ENCODE results near the gene BAZ1B. TPM values are rescaled to one million over a fixed set of nuclear protein-coding genes. Genes with fewer than 3 reads are reported as not detected.
"Not testable (repeated sequence)": the region's sequence is repeated elsewhere in the genome, so short reads cannot be mapped to it uniquely, and the experiment has no call there.

BAZ1B gene
- 10 to 100 TPM; 90.5 to 93.0 TPM for total RNA-seq

- Mint-ChIP-seq H3K4me3 (peak within 1 kb of the TSS; percentile 95), H3K27me3 (no peaks in the 10 kb centered on the region), H3K36me3 (peaks cover 28% of the 10 kb centered on the region), H3K27ac (peak within 1 kb of the TSS; percentile 99), H3K9me3 (no peaks in the 10 kb centered on the region), H3K4me1 (peaks cover 54% of the 10 kb centered on the region)
- peak; percentile 88 for ATAC-seq (ENCODE audit: low read depth)
- POLR2A ChIA-PET: interaction anchor here (0.6 to 4.9 kb wide), 12 partner anchors 10 to 216 kb away, joined by 3 to 30 read pairs (median 6); partner anchors contain the start of genes ABHD11, BCL7B and TBL2
- DNase-seq: peak; percentile 94
Observed at GRCh38 chr7:73522105-73522872, at the start of gene BAZ1B. Gene BAZ1B (minus strand): TSS chr7:73522293. CDS start chr7:73521933, 360 bp downstream.

DNA sequence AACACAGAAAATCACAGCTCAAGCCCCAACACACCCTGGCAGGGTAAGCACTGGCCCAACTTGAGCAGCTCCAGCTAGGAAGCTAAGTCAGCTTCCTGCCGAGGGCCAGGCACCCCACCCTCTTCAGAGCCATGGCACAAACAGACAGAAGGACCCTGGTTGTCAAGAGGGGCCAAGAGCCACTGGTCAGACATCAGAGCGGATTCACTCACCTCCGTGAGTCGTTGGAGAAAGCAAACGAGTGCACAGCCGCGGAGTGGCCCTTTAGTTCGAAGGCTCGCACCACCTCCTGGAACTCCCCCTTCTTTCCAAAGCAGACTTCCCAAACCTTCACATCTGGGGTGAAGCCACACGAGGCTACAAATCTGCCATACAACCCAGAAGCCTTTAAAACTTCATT lies 48.9 kb upstream of the BAZ1B start:
- no peak for DNase-seq
- Mint-ChIP-seq H3K4me1 (peaks cover 23% of the 10 kb centered on the region), H3K27me3 (no peaks in the 10 kb centered on the region), H3K27ac (no peak overlapping the region), H3K4me3 (no peak overlapping the region), H3K36me3 (peaks cover 18% of the 10 kb centered on the region), H3K9me3 (no peaks in the 10 kb centered on the region)
- ATAC-seq (ENCODE audit: low read depth): no peak
- POLR2A ChIA-PET: no interaction called here

DNA sequence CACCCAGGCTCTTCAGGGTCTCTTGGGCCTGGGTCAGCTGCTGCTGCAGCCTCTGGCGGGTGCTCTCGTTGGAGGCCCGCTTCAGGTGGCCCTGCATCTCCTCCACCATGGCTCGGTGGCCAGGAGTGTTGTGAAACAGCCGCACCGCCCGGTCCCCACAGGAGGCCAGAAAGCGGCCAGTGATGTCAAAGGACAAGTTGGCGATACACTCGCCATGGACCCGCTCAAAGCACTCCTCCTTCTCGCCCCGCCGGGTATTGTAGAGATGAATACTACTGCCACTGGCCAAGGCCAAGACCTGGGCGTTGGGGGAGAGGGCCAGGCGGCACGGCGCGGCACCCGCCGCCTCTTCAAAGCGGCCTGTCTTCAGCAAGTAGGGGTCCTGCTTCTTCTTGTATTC lies 48.4 kb upstream of the BAZ1B start:
- Mint-ChIP-seq H3K4me3 (no peak overlapping the region), H3K27me3 (no peaks in the 10 kb centered on the region), H3K9me3 (no peaks in the 10 kb centered on the region), H3K4me1 (peaks cover 24% of the 10 kb centered on the region), H3K27ac (no peak overlapping the region), H3K36me3 (peaks cover 18% of the 10 kb centered on the region)
- DNase-seq (no peak), ATAC-seq (ENCODE audit: low read depth) (no peak)
- POLR2A ChIA-PET: interaction anchor here (1.5 kb wide), 1 partner anchor 8 kb away, joined by 6 read pairs; the partner anchor contains the start of gene TBL2

DNA sequence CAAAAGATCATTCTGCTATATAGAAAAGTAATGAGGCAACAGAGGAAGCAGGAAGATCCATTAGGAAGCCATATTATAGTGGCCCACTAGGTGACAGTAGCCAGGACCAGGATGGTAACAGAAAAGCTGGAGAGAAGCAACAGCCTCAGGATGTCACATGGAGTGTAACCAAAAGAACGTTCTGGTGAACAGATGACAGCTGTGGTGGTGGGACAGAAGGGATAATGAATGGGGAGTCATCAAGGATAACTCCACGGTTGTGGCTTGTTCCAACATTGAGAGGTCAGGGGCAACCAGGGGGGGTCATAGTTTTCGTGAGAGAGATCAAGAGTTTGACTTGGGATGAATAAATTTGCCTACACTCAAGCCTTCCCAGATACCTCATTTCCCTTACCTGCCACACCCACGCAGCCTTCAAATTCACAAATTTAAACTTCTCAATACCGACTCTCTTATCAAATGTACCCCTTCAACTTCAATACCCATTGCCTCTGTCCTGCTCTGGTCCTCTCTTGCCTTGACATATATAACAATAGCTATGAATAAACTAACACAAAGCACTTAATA lies 47.0 kb upstream of the BAZ1B start:
- no peaks in the 10 kb centered on the region for H3K27me3 Mint-ChIP-seq
- ATAC-seq (ENCODE audit: low read depth) (no peak), DNase-seq (no peak)
- POLR2A ChIA-PET: interaction anchor here (0.5 to 3.7 kb wide), 5 partner anchors 9 to 106 kb away, joined by 3 to 29 read pairs (median 4); partner anchors contain the start of genes BAZ1B, BCL7B and TBL2
- no peak overlapping the region for H3K27ac Mint-ChIP-seq
- H3K36me3 Mint-ChIP-seq: peaks cover 13% of the 10 kb centered on the region
- no peaks in the 10 kb centered on the region for H3K9me3 Mint-ChIP-seq
- peaks cover 21% of the 10 kb centered on the region for H3K4me1 Mint-ChIP-seq
- H3K4me3 Mint-ChIP-seq: no peak overlapping the region

GRCh38 chr7:73567846-73568685 lies 46.0 kb upstream of the BAZ1B start:
- Mint-ChIP-seq H3K9me3 (no peaks in the 10 kb centered on the region), H3K27me3 (no peaks in the 10 kb centered on the region), H3K4me1 (peaks cover 21% of the 10 kb centered on the region), H3K27ac (peak overlapping the region; percentile 24), H3K4me3 (no peak overlapping the region), H3K36me3 (peaks cover 10% of the 10 kb centered on the region)
- DNase-seq (no peak), ATAC-seq (ENCODE audit: low read depth) (no peak)
- POLR2A ChIA-PET: interaction anchor here (1.5 to 3.7 kb wide), 2 partner anchors 10 to 11 kb away, joined by 11 to 29 read pairs; partner anchors contain the start of genes BCL7B and TBL2

DNA sequence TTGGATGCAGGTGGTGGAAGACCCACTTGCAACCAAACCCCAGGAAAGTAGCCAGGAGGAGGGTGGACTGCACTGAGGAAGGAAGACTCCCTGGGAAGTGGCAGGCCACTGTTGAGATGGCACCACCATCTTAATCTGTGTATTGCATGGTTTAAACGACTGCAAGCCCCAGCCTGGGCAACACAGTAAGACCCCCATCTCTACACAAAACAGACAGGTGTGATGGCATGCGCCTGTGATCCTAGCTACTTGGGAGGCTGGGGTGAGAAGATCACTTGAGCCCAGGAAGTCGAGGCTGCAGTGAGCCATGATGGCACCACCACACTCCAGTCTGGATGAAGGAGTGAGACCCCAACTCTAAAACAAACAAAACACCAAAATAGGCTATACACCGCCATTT lies 45.0 kb upstream of the BAZ1B start:
- DNase-seq (no peak), ATAC-seq (ENCODE audit: low read depth) (no peak)
- Mint-ChIP-seq H3K36me3 (peaks cover 6% of the 10 kb centered on the region), H3K9me3 (no peaks in the 10 kb centered on the region), H3K4me1 (peaks cover 21% of the 10 kb centered on the region), H3K4me3 (no peak overlapping the region), H3K27me3 (no peaks in the 10 kb centered on the region), H3K27ac (no peak overlapping the region)
- POLR2A ChIA-PET: interaction anchor here (1.2 to 3.7 kb wide), 4 partner anchors 10 to 46 kb away, joined by 3 to 30 read pairs (median 20); partner anchors contain the start of genes BAZ1B, BCL7B and TBL2

GRCh38 chr7:73566431-73566830 lies 44.3 kb upstream of the BAZ1B start:
- POLR2A ChIA-PET: interaction anchor here (1.2 to 3.7 kb wide), 4 partner anchors 10 to 46 kb away, joined by 3 to 30 read pairs (median 20); partner anchors contain the start of genes BAZ1B, BCL7B and TBL2
- Mint-ChIP-seq H3K4me1 (peaks cover 21% of the 10 kb centered on the region), H3K4me3 (peak overlapping the region; percentile 80), H3K27ac (peak overlapping the region; percentile 80)
- H3K27me3 Mint-ChIP-seq, DNase-seq, H3K36me3 Mint-ChIP-seq, H3K9me3 Mint-ChIP-seq: not testable (repeated sequence)
- peak; percentile 57 for ATAC-seq (ENCODE audit: low read depth)

DNA sequence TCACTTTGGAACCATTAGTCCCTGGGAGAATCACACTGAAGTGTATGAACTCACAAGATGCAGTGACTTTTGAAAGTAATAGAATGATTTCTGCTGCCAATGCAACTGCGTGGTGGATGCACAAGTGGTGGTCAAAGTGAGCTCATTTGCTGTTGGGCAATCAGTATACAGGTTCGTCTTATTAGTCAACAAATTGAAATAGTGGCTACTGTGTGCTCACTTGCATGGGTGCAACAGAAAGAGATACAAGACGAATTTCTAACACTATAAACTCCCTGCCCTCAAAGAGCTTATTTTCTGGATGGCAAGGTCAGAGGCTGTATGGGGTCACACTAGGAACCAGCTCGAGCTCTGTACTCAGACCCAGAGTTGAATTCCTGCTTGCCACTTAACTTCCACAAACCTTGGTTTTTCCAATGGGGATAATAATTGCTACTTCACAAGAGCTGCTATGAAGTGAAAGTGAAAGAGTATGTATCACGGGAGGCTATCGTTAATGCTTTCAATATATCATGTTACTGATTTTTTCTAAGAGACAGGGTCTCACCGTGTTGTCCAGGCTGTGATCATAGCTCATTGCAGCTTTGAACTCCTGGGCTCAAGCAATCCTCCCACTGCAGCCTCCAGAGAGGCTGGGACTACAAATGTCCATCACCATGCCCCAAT lies 43.7 kb upstream of the BAZ1B start:
- Mint-ChIP-seq H3K36me3 (peaks cover 5% of the 10 kb centered on the region), H3K9me3 (no peaks in the 10 kb centered on the region), H3K4me1 (peaks cover 21% of the 10 kb centered on the region), H3K4me3 (peak overlapping the region; percentile 80), H3K27me3 (no peaks in the 10 kb centered on the region), H3K27ac (peak overlapping the region; percentile 80)
- DNase-seq (no peak), ATAC-seq (ENCODE audit: low read depth) (peak; percentile 46)
- POLR2A ChIA-PET: interaction anchor here (1.2 to 3.7 kb wide), 4 partner anchors 9 to 45 kb away, joined by 3 to 30 read pairs (median 20); partner anchors contain the start of genes BAZ1B, BCL7B and TBL2

GRCh38 chr7:73560109-73560835 lies 38.2 kb upstream of the BAZ1B start:
- DNase-seq: no peak
- no peak overlapping the region for H3K27ac Mint-ChIP-seq
- H3K36me3 Mint-ChIP-seq: peaks cover 5% of the 10 kb centered on the region
- POLR2A ChIA-PET: interaction anchor here (1.3 to 4.8 kb wide), 2 partner anchors 17 to 38 kb away, joined by 7 to 27 read pairs; partner anchors contain the start of genes BAZ1B and TBL2
- no peak for ATAC-seq (ENCODE audit: low read depth)
- H3K4me3 Mint-ChIP-seq: no peak overlapping the region
- H3K27me3 Mint-ChIP-seq: no peaks in the 10 kb centered on the region
- H3K9me3 Mint-ChIP-seq: no peaks in the 10 kb centered on the region
- peaks cover 18% of the 10 kb centered on the region for H3K4me1 Mint-ChIP-seq

- Mint-ChIP-seq H3K9me3 (no peaks in the 10 kb centered on the region), H3K4me3 (peak within 1 kb of the TSS; percentile 94), H3K36me3 (peaks cover 8% of the 10 kb centered on the region), H3K27me3 (no peaks in the 10 kb centered on the region), H3K4me1 (peaks cover 29% of the 10 kb centered on the region), H3K27ac (peak within 1 kb of the TSS; percentile 98)
- ATAC-seq (ENCODE audit: low read depth) (peak; percentile 62), DNase-seq (peak; percentile 93)
- POLR2A ChIA-PET: interaction anchor here (0.8 to 4.8 kb wide), 9 partner anchors 10 to 181 kb away, joined by 3 to 30 read pairs (median 7); partner anchors contain the start of genes ABHD11, BAZ1B and TBL2
Observed at GRCh38 chr7:73557397-73558257, 35.5 kb upstream of the BAZ1B start, which contains the start of gene BCL7B. Gene BCL7B (minus strand): TSS chr7:73557690. CDS start chr7:73557578, 112 bp downstream.

DNA sequence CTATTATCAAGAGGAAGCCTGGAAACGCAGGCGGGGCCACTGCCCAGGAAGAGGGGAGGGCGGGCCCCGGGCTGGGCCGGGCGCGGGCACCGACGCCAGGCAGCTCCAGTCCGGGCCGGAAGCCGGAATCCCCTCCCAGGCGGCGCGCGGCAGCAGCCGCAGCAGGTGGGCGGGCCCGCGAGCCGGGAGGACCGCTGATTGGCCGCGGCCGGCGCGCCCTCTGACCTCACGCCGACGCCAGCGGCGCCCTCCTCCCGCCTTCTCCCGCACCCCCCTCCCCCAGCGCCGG lies 35.0 kb upstream of the BAZ1B start:
- peaks cover 30% of the 10 kb centered on the region for H3K4me1 Mint-ChIP-seq

More for the DNA sequence above, 35.0 kb upstream of the BAZ1B start:
- Mint-ChIP-seq H3K27me3 (no peaks in the 10 kb centered on the region), H3K27ac (peak overlapping the region; percentile 98), H3K36me3 (peaks cover 13% of the 10 kb centered on the region), H3K9me3 (no peaks in the 10 kb centered on the region), H3K4me3 (peak overlapping the region; percentile 94)
- DNase-seq (peak; percentile 96), ATAC-seq (ENCODE audit: low read depth) (peak; percentile 93)
- POLR2A ChIA-PET: interaction anchor here (0.5 to 4.8 kb wide), 10 partner anchors 10 to 448 kb away, joined by 3 to 30 read pairs (median 7); partner anchors contain the start of genes ABHD11, BAZ1B and TBL2
